DND-41 (cell line): ENCODE data around the gene COG5.

ENCODE experiments used
- EZH2 ChIP-seq: IDR thresholded peaks from 3 replicates; pipeline ENCODE4 v1.6.1; 2012; ENCODE audit warnings: borderline replicate concordance, low read depth, mild to moderate bottlenecking, moderate library complexity, low read length, inconsistent platforms; ENCODE audit not compliant: severe bottlenecking
- TF ChIP-seq, protein P1 (sequence below): IDR thresholded peaks from 2 replicates; pipeline ENCODE4 v1.5.1; 2012; ENCODE audit warnings: borderline replicate concordance, low read length, moderate library complexity, mild to moderate bottlenecking; ENCODE audit not compliant: poor library complexity, severe bottlenecking; ENCODE audit errors: extremely low read depth

DNA sequence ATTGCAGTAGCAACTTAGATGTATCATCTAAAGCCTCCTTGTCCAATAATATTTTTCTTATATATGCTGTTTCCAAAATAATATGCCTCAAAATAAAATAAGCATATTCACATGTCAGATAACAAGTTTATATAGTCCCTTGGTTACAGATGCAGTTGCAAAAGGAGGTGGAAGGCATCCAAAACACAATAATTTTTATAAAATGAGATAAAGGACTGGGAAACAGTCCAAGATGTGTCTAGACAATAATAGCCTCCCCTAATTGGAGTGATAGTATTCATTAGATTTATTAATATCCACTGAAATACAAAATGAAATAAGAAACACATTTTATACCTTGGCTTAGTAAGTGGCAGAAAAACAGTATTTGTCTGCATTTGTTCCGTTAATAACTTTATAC lies 46.6 kb upstream of the COG5 start:
- TF ChIP-seq, protein P1, sequence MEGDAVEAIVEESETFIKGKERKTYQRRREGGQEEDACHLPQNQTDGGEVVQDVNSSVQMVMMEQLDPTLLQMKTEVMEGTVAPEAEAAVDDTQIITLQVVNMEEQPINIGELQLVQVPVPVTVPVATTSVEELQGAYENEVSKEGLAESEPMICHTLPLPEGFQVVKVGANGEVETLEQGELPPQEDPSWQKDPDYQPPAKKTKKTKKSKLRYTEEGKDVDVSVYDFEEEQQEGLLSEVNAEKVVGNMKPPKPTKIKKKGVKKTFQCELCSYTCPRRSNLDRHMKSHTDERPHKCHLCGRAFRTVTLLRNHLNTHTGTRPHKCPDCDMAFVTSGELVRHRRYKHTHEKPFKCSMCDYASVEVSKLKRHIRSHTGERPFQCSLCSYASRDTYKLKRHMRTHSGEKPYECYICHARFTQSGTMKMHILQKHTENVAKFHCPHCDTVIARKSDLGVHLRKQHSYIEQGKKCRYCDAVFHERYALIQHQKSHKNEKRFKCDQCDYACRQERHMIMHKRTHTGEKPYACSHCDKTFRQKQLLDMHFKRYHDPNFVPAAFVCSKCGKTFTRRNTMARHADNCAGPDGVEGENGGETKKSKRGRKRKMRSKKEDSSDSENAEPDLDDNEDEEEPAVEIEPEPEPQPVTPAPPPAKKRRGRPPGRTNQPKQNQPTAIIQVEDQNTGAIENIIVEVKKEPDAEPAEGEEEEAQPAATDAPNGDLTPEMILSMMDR, result no peak
- TF ChIP-seq EZH2, result no peak
